ENCODE data around the gene C4A.
"Not testable (repeated sequence)": the region's sequence is repeated elsewhere in the genome, so short reads cannot be mapped to it uniquely, and the experiment has no call there.

The C4A gene

DNA sequence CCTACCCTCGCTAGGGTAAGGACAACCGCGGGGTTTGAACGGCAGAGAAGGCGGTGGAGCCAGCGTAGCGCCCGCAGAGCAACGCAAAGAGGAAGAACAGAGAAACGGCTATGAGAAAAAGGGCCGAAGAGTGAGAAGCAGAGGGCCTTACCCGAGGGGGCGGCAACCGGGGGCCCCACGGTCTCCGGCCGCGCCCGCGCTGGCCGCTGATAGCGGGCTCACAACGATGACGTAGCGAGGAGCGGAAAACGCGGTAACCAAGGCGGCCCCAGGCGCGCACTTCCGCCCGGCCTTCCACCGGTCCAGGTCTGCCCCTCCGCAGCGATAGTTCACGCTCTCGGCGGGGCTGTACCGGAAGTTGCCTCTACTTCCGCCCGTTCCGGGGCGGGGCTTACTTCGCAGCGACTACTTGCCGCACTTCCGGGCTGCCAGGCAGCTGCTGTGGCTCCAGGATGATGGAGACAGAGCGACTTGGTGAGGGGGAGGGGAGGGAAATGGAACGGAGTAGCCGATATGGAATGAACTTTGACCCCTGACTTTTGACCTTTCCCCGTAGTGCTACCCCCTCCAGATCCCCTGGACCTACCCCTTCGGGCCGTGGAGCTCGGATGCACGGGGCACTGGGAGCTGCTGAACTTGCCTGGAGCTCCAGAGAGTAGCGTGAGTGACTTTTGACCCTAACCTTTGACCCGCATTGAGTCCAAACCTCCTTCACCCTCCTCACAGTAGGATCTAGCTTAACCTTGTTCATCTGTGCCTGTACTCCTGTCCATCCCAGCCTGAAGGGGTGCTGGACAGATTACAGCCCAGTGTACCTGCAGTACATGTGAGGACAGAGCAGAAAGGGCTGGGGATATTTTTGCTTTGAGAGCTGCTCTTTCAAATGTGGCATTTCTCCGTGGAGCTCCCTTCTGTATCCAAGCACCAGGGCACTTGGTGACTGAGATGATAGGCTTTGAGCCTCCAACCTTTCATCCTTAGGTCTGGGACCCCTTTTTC lies 22.8 kb upstream of the C4A start, which contains the start of the genes NELFE and SKIC2:
NELFE (minus strand) TSS at position 231 of the 999 bp plus-strand sequence. CDS start 525 bp downstream, outside the sequence.
SKIC2 (plus strand) TSS at position 435 of the 999 bp plus-strand sequence; CDS start at position 453, 18 bp downstream.
- peak; percentile 93 to 97 (median 95) for DNase-seq (ENCODE audit: low read depth in 3 of 3)

DNA sequence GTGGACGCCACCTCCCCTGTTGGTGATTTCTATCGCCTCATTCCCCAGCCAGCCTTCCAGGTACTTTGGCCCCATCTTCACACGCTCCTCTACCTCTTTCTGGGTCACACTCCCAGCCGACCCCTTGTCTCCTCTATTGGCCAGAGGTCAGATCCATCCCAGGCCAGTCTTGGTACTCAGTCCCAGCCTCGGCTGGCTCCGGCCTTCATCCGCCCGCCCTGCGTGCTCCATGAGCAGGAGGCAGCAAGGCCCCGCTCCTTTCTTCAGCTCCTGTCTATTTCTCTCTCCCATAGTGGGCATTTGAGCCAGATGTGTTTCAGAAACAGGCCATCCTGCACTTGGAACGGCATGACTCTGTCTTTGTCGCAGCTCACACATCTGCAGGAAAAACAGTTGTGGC lies 20.2 kb upstream of the C4A start:
- DNase-seq (ENCODE audit: low read depth in 3 of 3): no peak

DNA sequence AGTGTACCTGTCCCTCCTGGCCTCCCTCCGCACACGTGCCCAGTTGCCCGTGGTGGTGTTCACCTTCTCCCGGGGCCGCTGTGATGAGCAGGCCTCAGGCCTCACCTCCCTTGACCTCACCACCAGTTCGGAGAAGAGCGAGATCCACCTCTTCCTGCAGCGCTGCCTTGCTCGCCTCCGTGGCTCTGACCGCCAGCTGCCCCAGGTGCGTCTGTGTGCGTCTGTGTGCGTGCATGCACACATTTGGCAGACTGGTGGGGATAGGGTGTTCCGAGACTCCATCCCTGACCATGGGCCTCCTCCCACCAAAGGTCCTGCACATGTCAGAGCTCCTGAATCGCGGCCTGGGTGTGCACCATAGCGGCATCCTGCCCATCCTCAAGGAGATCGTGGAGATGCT lies 17.9 kb upstream of the C4A start:
- no peak for DNase-seq (ENCODE audit: low read depth in 3 of 3)

DNA sequence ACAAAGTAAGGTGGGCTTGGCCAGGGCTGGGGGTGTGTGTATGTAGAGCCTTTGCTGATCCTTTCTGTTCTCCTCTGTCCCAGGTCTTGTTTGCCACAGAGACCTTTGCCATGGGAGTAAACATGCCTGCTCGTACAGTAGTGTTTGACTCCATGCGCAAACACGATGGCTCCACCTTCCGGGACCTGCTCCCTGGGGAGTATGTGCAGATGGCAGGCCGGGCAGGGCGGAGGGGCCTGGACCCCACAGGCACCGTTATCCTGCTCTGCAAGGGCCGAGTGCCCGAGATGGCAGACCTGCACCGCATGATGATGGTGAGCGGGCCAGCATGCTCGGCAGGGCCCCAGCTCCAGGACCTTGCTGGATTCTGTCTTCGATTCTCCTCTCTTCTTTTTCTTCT lies 16.2 kb upstream of the C4A start:
- DNase-seq (ENCODE audit: low read depth in 3 of 3): no peak

DNA sequence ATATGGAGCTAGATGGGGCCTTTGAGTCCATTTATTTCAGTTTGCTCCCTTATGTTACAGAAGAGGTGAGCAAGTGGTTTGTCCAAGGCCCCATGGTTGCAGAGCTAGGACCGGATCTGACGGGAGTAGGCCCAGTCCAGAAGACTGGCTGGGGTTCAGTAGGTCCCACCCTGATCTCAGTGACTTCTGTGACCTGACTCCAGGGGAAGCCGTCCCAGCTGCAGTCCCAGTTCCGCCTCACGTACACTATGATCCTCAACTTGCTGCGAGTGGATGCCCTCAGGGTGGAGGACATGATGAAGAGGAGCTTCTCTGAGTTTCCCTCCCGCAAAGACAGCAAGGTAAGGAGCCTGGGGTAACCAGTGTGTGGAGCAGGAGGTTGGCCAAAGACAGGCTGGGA lies 15.4 kb upstream of the C4A start:
- no peak for DNase-seq (ENCODE audit: low read depth in 3 of 3)

DNA sequence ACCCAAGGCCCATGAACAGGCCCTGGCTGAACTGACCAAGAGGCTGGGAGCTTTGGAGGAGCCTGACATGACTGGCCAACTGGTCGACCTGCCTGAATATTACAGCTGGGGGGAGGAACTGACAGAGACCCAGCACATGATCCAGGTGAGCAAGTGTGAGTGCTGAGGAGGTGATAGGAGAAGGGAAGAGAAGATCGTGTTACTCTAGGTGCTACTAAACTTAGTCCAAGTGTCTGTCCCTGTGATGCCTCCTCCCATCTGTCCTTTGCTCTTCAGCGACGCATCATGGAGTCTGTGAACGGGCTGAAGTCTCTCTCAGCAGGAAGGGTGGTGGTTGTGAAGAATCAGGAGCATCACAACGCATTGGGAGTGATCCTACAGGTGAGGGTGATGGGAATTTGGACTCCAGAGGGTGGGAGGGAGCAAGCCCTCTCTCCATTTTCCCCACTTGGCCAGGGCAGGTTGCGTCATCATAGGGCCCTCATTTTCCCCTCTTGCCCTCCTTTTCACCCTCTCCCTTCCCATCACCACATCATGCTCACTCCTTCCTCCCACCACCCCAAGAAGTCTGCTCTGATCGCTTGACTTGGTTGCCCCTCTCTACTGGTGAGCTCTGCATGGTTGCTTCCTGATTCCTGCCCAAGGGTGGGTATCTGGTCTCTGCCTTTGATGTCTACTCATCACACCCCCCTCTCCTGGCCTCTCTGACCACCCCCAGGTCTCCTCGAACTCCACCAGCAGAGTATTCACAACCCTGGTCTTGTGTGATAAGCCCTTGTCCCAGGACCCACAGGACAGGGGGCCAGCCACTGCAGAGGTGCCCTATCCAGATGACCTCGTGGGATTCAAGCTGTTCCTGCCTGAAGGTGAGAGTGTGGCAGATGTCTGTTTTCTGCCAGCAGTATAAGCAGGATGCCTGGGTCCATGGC lies 14.6 kb upstream of the C4A start:
- DNase-seq (ENCODE audit: low read depth in 3 of 3): no peak

DNA sequence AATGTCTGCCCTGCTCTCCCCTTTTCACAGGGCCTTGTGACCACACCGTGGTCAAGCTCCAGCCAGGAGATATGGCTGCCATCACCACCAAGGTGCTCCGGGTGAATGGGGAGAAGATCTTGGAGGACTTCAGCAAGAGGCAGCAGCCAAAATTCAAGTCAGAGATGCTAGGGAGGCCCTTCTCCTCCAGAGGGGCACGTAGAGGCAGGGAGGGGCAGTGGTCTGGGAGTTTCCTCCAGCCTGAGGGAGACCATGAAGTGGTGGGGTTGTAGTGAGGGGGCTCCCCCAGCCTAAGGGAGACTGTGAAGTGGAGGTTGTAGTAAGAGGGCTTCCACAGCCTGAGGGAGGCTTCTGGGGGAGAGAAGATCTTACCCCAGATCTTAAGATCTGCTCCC lies 13.9 kb upstream of the C4A start:
- DNase-seq (ENCODE audit: low read depth in 3 of 3): no peak

DNA sequence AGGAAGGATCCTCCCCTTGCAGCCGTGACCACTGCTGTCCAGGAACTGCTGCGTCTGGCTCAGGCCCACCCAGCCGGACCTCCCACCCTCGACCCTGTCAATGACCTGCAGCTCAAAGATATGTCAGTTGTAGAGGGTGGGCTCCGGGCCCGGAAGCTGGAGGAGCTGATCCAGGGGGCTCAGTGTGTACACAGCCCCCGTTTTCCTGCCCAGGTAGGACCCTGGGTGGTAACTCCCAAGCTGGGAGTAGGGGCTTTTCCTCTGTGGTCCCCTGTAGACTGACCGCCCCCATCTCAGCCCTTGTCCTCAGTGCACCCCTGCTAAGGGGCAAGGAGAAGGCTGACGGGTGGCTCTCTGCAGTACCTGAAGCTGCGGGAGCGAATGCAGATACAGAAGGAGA lies 13.5 kb upstream of the C4A start:
- no peak for DNase-seq (ENCODE audit: low read depth in 3 of 3)

DNA sequence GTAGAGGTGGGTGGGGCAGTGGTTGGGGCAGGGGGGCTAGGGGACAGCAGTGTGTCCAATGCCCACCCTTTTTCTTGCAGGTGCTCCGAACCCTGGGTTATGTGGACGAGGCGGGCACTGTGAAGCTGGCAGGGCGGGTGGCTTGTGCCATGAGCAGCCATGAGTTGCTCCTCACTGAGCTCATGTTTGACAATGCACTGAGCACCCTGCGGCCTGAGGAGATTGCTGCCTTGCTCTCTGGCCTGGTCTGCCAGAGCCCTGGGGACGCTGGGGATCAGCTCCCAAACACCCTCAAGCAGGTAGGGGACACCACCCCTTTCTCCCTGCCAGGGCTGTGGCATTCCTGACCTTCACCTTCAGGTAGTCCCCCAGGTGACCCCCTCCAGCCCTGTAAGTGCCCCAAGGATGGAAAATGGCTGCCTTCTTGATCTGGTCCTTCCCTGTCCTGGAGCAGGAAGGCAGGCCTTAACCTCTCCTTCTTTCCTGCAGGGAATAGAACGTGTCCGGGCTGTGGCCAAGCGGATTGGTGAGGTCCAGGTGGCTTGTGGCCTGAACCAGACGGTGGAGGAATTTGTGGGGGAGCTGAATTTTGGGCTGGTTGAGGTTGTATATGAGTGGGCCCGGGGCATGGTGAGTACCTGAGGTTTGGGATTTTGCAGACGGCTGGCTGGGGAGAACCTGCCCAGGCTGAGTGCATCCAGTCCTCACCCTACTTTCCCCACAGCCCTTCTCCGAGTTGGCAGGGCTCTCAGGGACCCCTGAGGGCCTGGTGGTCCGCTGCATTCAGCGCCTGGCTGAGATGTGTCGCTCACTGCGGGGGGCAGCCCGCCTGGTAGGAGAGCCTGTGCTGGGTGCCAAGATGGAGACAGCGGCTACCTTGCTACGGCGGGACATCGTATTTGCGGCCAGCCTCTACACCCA lies 12.8 kb upstream of the C4A start:
- no peak for DNase-seq (ENCODE audit: low read depth in 3 of 3)

DNA sequence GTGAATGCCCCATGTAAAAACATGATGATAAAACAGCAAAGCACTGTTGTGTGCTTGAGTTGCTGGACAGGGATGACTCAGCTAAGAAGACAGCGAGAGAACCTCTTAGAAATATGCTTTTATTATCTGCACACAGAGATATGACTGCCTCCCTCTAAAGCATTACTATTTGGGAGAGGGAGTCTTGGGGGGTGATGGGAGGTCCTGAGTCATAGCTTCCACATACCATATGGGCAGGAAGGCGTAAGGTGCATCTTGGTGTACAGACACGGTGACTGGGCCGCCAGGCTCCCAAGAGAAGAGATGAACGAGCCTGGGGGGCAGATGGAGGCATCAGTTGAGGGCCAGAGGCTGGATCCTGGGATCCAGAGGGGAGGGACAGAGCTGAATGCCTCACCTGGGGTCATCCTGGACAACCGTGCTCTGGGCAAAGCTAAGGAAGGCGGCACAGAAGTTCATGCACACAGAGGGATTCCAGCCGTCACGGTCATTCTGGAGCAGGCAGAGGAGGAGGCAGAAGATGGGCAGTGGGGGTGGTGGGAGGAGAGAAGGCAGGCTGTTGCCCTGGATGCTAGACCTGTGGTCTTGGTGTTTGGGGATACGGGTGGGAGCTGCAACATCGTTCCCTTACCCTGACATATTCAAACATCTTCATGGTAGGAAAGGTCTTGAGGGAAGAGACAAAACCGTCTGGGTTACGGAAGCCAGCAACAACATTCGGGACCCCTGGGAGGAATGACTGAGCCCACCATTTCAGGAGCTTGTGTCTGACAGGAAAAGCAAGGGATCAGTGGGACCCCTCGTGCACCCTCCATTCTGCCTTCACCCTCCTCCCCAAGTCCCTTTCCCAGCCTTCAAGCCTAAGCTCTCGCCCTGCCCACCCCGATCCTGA lies 11.9 kb upstream of the C4A start:
- no peak for DNase-seq (ENCODE audit: low read depth in 3 of 3)

DNA sequence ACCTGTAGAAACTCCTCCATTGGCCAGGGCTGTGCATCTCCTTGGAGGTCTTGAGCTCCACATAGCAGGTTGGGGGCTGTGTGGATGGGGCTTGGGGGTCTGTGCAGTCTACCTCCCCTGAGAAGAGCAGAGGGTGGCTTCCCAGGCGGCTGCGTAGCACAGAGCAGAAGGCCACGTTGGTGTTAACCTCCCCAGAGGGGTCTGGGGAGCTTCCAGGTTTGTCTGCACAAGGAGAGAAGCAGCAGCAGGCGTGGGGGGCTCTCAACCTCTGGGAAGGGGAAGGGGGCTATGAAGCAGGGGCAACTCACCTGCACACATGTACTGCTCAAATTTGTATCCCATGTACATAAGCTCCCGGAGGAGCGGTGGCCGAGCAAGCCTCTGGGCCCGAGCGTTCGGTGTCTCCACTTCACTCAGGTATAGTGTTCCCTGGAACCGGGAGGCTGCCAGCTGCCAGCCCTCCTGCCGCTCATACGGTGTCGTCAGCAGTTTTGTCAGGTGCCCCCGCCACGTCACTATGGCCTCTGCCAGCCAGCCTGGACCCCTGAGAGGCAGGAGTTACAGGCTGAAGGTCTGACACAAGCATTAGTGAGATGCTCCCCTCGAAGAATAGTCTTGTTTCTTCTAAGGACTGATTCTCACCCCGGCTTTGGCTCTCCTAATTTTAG lies 11.1 kb upstream of the C4A start:
- no peak for DNase-seq (ENCODE audit: low read depth in 3 of 3)

DNA sequence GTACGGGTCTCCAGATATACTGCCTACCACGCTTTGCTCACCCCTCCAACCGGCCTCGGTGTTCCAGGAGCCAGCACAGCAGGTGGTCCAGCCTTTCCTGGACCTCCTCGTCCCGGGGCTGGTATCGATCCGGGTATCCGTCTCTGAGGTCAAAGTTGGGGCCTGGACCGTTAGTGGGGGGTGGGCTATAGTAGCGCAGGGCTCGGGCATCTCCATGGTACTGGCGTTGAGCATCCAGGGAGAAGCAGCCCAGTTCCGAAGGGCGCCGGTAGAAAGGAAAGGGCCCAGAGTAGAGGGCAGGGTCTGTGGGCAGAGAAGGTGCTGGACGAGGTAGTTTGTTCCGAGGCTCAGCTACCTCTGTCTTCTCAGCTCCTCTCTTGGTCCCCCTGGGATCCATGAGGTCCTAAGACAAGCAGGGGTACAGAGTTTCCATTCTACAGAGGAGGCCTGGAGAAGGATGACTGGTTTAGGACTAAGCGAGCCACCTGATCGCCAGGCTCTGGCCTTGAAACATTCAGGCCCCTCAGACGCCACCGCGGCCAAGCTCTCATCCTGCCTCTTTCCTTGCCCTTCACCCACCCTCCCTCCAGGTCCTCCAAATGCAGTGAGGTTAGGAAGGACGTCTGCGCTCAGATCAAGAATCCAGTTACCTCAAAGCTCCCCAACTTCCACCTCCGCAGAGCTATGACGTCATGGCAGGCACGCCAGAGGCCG lies 10.4 kb upstream of the C4A start:
- no peak for DNase-seq (ENCODE audit: low read depth in 3 of 3)

DNA sequence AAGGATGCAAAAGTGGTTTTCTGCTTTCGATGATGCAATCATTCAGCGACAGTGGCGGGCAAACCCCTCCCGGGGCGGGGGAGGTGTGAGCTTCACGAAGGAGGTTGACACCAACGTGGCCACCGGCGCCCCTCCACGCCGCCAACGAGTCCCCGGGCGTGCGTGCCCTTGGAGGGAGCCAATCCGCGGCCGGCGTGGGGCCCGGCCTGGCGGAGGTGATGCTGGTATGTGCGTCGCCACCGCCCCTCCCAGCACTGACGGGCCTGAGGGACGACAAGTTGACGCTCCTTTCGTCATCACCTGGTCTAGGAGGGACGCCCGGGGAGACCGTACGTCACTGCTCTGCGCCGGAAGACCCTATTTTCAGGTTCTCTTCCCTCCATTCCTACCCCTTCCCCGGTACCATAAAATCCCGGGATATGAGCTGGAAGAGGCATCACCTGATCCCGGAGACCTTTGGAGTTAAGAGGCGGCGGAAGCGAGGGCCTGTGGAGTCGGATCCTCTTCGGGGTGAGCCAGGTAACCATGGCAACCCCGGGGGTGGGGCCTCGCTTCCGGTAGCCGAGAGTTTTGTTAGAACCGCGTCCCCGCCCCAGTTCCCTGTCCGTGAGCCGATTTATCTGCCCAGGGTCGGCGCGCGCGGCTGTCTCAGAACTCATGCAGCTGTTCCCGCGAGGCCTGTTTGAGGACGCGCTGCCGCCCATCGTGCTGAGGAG lies 9.7 kb upstream of the C4A start, which contains the start of gene DXO:
DXO (minus strand) TSS at position 146 of the 716 bp plus-strand sequence. CDS start 463 bp downstream, outside the sequence.
- peak; percentile 88 to 98 (median 97) for DNase-seq (ENCODE audit: low read depth in 3 of 3)

DNA sequence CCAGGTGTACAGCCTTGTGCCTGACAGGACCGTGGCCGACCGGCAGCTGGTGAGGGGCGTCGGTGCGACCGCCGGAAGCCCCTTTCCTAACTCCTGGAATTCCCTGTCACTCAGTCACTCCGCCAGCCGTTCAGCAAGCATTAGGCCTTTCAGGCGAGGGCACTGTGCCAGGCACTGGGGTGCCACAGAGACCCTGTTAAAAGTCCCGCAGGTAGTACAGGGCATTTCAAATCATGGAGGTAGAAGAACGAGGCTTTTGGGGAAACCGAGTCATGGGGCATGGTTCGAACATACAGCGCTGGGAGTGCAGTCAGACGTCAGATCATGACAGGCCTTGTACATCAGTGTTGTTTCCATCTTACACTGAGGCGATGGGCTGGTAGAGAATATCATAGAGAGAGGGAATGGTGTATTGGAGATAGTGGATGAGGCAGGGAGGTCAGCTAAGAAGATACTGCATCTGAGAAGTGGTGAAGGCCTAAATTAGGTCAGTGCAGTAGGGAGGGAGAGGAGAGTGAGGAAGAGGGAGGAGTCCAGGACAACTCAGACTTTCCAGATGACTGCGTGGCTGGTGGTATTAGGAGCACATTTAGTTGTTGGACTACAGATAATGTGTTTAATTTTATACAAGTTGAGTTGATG lies 9.0 kb upstream of the C4A start:
- DNase-seq (ENCODE audit: low read depth in 3 of 3): no peak

DNA sequence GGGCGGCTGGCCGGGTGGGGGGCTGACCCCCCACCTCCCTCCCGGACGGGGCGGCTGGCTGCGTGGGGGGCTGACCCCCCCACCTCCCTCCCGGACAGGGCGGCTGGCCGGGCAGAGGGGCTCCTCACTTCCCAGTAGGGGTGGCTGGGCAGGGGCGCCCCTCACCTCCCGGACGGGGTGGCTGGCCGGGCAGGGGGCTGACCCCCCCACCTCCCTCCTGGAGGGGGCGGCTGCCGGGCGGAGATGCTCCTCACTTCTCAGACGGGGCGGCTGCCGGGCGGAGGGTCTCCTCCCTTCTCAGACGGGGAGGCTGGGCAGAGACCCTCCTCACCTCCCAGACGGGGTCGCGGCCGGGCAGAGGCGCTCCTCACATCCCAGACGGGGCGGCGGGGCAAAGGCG lies 5.8 kb upstream of the C4A start:
- DNase-seq (ENCODE audit: low read depth in 3 of 3): not testable (repeated sequence)

DNA sequence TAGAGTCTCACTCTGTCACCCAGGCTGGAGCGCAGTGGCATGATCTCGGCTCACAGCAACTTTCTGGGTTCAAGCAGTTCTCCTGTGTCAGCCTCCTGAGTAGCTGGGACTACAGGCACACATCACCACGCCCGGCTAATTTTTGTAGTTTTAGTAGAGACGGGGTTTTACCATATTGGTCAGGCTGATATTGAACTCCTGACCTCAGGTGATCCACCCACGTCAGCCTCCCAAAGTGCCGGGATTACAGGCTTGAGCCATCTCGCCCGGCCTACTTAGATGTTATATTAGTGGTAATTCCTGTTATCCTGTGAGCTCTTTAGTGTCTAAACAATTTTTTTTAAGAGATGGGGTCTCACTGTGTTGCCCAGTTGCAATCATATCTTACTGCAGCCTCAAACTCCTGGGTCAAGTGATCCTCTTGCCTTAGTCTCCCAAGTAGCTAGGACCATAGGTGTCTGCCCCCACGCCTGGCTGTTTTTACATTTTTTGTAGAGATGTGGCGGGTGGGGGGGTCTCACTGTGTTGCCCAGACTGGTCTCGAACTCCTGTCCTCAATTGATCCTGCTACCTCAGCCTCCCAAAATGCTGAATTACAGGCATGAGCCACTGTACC lies 3.9 kb upstream of the C4A start:
- DNase-seq (ENCODE audit: low read depth in 3 of 3): no peak

DNA sequence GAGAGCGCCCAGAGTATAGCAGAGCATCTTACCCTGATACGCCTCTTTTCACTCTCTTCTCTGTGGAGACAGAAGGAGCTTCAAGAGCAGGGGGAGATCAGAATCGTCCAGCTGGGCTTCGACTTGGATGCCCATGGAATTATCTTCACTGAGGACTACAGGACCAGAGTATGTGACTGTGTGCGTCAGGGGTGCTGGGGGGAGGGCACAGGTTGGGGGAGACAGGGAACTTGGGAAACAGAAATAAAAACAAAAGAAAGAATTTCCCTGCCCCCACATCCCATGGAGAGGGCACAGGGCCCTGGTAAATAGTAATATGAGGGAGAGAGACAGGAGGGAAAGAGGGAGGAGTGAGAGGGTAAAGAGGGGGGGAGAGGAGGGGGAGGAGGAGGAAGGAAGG lies 3.0 kb upstream of the C4A start:
- DNase-seq (ENCODE audit: low read depth in 3 of 3): no peak

Measured in stimulated activated CD4-positive, alpha-beta T cell treated with anti-CD3 and anti-CD28 coated beads, TNF-alpha, amount 100 ng/mL, for 4 hours (primary cell).